Stimulated activated CD8-positive, alpha-beta memory T cell treated with anti-CD3 and anti-CD28 coated beads, Interleukin-12 subunit alpha, Interleukin-12 subunit beta, amount 100 ng/mL, for 1 hour (primary cell): Measurements from ENCODE around the gene IL22RA1.

Experiments used
- DNase-seq: peaks from one replicate; pipeline ENCODE4 v3.0.0-alpha.2; 2020; ENCODE audit warnings: low read depth

The IL22RA1 gene

DNA sequence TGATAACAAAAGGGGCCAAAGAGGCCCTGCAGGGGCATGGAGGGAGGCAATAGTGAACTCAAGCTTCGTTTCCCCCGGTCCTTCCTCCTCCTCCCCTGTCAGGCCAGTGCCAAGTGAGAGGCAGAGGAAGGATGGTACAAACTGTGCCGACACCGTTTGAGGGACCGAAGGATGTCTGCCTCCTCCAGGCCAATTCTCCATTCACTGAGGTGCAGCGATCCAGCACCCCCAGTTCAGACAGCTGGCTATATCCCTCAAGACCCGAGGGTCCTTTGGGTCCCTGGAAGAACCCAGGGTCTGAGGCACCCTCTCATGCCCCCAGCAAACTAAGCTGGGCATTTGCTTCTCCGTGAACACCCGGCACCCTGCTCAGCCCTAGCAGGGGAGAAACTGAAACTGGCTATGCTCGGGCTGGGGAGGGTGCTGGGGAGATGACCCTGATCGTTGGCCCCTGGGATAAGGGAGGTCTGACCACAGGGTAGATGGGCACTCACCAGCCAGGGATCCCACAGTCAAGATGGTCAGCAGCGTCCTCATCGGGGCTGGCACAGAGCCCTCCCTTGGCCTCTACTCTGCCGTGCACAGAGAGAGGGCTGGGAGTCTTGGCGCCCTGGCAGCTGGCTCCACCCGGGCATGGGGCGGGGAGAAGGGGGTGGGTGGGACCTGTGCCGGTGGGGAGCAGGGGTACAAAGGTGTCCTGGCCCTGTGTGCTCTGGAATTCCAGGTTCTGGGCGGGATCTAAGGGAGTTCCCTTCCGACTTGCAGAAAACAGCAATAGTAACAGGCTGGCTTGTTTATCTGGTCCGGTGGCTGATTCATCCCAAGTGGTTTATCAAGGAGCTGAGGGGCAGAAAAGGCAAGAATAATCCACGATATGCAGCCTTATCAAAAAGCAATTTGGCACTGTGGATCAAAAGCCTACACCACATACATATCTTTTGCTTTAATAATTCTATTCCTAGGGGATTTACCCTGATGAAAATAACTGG lies at the start of gene IL22RA1:
IL22RA1 (minus strand) TSS at position 595 of the 989 bp plus-strand sequence; CDS start at position 537, 58 bp downstream.
- DNase-seq = no peak

GRCh38 chr1:24191860-24192259 lies 48.9 kb upstream of the IL22RA1 start:
- DNase-seq = no peak

GRCh38 chr1:24190983-24191461 lies 48.1 kb upstream of the IL22RA1 start:
- no peak for DNase-seq

DNA sequence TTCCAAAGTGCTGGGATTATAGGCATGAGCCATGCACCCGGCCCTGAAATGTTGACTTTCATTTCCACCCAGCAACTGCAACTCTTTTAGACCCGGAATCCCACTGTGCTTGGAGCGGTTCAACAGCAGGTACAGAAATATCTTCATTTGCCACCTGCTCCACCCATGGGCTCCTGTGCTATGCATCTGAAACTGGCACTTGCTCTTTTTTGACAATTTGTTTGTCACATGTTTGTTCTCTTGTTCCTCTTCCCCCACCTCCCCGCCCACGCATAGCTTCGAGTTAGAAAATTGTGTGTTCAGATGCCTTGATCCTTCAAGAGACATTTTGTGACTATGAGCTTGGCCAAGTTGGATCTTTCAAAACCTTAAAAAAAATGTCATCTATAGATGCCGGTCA lies 46.6 kb upstream of the IL22RA1 start:
- DNase-seq = no peak

DNA sequence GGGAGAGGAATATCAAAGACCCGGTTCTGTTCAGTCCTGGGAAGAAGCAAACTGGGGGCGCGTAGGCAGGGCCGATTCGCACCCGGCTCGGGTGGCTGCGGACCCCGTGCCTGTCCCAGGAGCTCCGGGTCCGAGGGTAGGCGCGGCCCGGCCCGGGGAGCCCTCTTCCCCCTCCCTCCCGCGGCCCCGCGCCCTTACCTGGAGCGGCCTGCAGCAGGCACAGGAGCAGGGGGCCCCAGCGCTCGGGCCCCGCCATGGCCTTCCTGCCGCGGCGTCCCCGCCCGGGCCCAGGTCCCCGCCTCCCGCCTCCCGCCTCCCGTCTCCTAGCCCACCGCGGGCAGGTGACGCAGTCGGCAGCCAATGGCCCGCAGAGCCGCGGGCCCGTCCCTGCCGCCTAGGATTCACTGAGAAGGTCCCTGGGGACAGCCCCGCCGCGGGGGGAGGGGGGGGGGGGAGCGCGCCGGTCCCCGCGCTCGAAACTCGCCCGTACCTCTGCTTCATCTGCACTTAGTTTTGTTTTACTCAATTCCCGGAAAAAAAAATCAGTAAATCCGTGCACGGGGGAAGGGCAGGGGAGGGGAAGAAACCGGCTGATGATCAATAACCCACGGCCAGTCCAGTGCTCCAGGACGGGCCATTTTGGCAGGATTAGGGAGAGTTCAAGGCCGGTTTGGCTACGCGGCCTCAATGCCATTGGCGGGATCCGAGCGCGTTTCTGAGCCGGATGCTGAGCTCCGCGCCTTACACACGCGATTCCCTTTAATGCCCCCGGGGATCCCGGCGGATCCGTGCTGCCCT lies 44.3 kb upstream of the IL22RA1 start, which contains the start of gene IFNLR1:
IFNLR1 (minus strand) TSS at position 297 of the 798 bp plus-strand sequence; CDS start at position 256, 41 bp downstream.
- peak; percentile 33 for DNase-seq

GRCh38 chr1:24186711-24186992 lies 43.7 kb upstream of the IL22RA1 start:
- no peak for DNase-seq

DNA sequence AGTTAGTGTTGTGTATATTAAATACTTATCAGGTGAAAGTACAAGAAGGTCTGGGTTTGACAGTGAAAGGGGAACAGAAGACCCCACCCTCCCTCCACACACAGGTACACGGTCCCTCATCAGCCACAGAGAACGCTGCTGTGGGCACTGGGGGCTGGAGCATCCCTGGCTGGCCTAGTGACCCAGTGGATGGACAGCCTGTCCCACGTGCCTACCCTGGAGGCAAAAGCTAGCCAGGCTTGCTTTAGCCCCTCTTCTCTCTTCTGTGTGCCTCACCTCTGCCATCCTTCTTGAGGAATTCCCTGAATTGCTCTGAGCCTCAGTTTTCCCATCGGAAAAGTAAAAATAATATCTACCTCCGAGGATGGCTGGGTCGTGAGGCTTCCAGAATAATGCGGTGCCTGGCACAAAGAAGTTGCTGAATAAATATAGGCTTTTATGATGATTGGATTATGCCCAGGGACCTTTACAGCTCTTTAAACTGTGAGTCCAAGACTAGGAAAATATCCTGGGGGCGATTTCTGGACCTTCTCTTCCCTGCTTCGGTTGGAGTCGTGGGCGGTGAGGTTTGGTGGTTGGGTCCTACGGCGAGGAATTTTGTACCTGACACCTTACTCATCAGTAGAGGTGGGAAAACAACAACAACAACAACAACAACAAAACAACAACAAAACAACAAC lies 43.2 kb upstream of the IL22RA1 start:
- DNase-seq = no peak

DNA sequence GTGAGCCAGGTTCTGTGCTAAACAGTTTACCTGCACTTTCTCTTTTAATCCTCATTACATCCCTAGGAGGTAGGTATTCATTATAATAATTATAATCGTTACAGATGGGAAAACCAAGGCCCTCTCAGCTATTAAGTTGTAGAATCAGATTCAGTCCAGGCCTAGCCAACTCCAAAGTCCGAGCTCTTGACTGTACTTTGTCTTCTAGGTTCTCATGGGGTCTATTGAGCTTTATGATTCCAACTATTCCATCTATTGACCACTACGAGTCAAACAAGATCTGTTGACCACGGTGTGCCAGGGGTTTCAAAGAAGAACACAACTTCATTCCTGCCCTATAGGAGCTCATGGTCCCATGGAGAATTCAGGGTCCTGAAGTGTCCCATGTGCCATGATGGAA lies 42.1 kb upstream of the IL22RA1 start:
- no peak for DNase-seq

DNA sequence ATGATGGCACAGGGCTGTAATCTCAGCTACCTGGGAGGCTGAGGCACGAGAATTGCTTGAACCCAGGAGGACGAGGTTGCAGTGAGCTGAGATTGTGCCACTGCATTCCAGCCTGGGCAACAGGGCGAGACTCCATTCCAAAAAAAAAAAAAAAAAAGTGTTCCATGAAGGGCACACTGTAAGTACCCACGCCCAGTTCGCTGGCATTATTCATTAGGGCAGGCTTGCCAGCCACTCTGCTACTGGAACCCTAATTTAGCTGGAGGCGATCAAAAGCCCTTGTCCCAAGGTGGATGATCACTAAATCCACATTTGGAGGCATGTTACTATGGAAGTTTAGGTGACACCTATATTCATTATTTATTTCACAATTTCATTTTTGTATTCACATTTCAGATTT lies 39.1 kb upstream of the IL22RA1 start:
- DNase-seq = no peak

GRCh38 chr1:24181619-24182018 lies 38.7 kb upstream of the IL22RA1 start:
- DNase-seq = no peak

- no peak for DNase-seq
Observed at GRCh38 chr1:24180676-24181075, 37.7 kb upstream of the IL22RA1 start.

DNA sequence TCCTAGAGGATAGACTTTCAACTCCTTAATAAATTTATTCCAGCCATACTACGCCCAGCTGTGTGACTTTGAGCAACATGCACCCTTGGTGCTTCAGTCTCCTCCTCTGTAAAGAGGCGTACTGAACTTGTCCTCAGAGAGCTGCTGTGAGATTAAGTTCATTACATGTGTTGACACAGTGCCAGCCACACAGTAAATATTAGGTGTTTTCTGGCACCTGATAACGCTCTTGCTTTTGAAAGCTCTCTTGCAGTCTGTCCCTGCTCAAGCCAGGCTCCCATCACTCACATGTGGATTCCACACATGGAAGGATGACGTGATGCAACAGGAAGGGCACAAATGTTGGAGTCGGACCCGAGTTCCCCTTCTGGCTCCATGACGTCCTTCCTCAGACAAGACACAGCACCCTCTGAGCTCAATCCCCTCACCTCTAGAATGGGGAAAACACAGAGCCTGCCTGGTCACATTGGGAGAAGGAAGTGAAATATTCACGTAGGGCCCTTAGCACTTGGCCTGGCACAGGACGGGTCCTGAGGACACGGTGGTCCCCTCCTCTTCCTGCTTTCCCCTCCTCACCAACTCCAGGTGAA lies 36.4 kb upstream of the IL22RA1 start:
- DNase-seq = no peak

- DNase-seq = no peak
Observed at GRCh38 chr1:24178407-24178806, 35.5 kb upstream of the IL22RA1 start.

DNA sequence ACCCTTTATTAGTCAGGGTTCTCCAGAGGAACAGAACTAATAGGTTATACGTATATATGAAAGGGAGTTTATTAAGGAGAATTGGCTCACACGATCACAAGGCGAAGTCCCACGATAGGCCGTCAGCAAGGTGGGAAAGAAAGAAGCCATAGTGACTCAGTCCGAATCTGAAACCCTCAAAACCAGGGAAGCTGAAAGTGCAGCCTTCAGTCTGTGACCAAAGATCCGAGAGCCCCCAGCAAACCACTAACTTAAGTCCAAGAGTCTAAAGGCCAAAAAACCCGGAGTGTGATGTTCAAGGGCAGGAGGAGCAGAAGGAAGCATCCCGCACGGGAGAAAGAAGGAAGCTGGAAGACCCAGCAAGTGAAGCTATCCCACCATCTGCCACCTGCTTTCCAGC lies 34.2 kb upstream of the IL22RA1 start:
- DNase-seq = no peak

DNA sequence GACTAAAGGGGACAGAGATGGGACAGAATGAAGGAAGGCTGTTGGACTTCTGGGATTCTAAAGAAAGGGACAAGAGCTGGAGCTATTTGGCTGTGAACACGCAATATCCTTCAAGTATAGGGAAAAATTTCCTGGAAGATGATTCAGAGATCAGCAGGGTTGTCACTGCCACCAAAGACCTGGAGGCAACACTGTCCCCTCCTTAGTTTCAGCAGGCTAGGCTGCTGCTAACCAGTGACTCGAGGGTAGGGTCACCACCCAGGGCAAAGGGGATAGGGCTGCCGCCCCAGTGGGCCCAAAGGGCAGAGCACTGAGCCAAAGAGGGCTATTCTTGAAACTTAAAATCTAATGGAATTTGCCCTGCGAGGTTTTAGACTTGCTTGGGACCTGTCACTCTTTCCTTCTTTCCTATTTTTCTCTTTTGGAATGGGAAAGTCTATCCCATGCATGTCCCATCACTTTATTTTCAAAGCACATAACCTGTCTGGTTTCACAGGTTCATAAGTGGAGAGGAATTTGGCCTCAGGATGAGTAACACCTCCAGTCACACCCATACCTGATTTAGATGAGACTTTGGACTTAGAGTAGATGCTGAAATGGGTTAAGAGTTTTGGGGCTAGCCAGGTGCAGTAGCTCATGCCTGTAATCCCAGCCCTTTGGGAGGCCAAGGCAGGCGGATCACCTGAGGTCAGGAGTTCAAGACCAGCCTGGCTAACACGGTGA lies 32.3 kb upstream of the IL22RA1 start:
- DNase-seq = no peak

DNA sequence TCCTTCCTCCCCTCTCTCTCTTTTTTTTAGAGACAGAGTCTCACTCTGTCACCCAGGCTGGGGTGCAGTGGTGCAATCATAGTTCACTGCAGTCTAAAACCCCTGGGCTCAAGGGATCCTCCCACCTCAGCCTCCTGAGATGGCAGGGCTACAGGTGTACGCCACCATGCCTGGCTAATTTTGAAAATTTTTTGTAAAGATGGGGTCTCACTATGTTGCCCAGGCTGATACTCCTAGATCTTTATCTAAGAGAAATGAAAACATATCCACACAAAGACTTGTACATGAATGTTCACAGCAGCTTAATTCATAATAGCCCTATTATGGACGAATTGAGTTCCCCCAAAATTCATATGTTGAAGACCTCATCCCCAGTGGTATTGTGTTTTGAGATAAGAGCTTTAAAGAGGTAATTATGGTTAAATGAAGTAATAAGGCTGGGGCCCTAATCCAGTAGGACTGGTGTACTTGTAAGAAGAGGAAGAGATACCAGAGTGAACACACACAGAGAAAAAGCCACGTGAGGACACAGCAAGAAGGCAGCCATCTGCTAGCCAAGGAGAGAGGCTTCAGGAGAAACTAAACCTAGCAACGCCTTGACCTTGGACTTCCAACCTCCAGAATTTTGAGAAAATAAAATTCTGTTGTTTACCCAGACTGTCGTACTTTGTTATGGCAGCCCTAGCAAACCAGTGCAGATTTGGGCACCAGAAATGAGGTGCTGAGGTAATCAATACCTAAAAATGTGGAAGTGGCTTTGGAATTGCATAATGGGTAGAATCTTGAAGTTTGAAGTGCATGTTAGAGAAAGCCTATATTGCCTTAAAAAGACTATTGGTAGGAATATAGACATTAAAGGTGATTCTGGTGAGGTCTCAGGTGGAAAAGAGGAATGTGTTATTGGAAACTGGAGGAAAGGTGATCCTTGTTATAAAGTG lies 31.0 kb upstream of the IL22RA1 start:
- DNase-seq = no peak

DNA sequence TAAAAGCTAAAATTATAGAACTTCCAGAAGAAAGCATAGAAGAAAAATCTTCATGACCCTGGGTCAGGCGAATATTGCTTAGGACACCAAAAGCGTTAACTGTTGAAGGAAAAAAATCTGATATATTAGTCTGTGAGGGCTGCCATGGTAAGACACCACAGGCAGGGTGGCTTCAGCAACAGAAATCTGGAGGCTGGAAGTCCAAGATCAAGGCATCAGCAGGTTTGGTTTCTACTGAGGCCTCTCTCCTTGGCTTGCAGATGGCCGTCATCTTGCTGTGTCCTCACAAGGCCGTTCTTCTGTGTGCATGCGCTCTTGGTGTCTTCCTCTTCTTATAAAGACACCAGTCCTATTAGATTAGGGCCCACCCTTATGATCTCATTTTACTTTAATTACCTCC lies 29.7 kb upstream of the IL22RA1 start:
- DNase-seq = no peak

GRCh38 chr1:24169286-24169685 lies 26.3 kb upstream of the IL22RA1 start:
- no peak for DNase-seq

- DNase-seq = no peak
Observed at GRCh38 chr1:24168245-24168644, 25.3 kb upstream of the IL22RA1 start.

- no peak for DNase-seq
Observed at GRCh38 chr1:24167008-24167407, 24.1 kb upstream of the IL22RA1 start.
